Neural progenitor cell (in vitro differentiated cells): Measurements from ENCODE around the gene ERBB4. TPM values are rescaled to one million over a fixed set of nuclear protein-coding genes. Genes with fewer than 3 reads are reported as not detected.

Experiments
- DNase-seq: peaks from one replicate; pipeline ENCODE4 v3.0.0-alpha.2; 2016; ENCODE audit warnings: low spot score
- H2AFZ ChIP-seq: fragments of 200-600 bp; sonication (generic); replicated peaks from 2 replicates; pipeline ENCODE4 v1.6.1; 2016; ENCODE audit warnings: antibody characterized with exemption
- H3F3A ChIP-seq: fragments of 200-600 bp; sonication (generic); 2 replicates; pipeline ENCODE4 v1.6.1; 2016; ENCODE audit warnings: antibody characterized with exemption, low read depth
- H3K27ac ChIP-seq: fragments of 200-600 bp; sonication (generic); 2 replicates; pipeline ENCODE4 v1.5.1; 2016; ENCODE audit warnings: mild to moderate bottlenecking
- H3K27me3 ChIP-seq: fragments of 200-600 bp; sonication (generic); 2 replicates; pipeline ENCODE4 v1.6.1; 2016; ENCODE audit warnings: mild to moderate bottlenecking, moderate library complexity
- H3K36me3 ChIP-seq: fragments of 200-600 bp; sonication (generic); 2 replicates; pipeline ENCODE4 v1.5.1; 2016
- H3K4me1 ChIP-seq: fragments of 200-600 bp; sonication (generic); 2 replicates; pipeline ENCODE4 v1.6.1; 2016; ENCODE audit warnings: mixed run types
- H3K4me2 ChIP-seq: fragments of 200-600 bp; sonication (generic); 2 replicates; pipeline ENCODE4 v1.6.1; 2016
- H3K4me3 ChIP-seq: fragments of 200-600 bp; sonication (generic); 2 replicates; pipeline ENCODE4 v1.5.1; 2016
- H3K79me2 ChIP-seq: fragments of 200-600 bp; sonication (generic); 2 replicates; pipeline ENCODE4 v1.6.1; 2016; ENCODE audit warnings: low read depth
- H3K9ac ChIP-seq: fragments of 200-600 bp; sonication (generic); 2 replicates; pipeline ENCODE4 v1.6.1; 2016
- H3K9me3 ChIP-seq: fragments of 200-600 bp; sonication (generic); 2 replicates; pipeline ENCODE4 v1.5.1; 2016; ENCODE audit warnings: low read depth
- H4K20me1 ChIP-seq: fragments of 200-600 bp; sonication (generic); 2 replicates; pipeline ENCODE4 v1.6.1; 2016; ENCODE audit warnings: low read depth
- H3K27ac Mint-ChIP-seq: 3 replicates; pipeline ENCODE4 v1.8.0; 2021; ENCODE audit warnings: mixed read lengths
- H3K27me3 Mint-ChIP-seq: 2 replicates; pipeline ENCODE4 v1.8.0; 2022; ENCODE audit warnings: low read depth, mild to moderate bottlenecking, inconsistent platforms, moderate library complexity, mixed read lengths; ENCODE audit not compliant: insufficient read depth
- H3K36me3 Mint-ChIP-seq: 3 replicates; pipeline ENCODE4 v1.8.0; 2021; ENCODE audit warnings: mixed read lengths
- H3K4me1 Mint-ChIP-seq: 3 replicates; pipeline ENCODE4 v1.8.0; 2021; ENCODE audit warnings: mixed read lengths
- H3K4me3 Mint-ChIP-seq: 3 replicates; pipeline ENCODE4 v1.8.0; 2021; ENCODE audit warnings: mild to moderate bottlenecking, moderate library complexity, mixed read lengths
- H3K9me3 Mint-ChIP-seq: 3 replicates; pipeline ENCODE4 v1.8.0; 2020; ENCODE audit warnings: mixed read lengths
- EZH2 ChIP-seq: fragments of 200-600 bp; sonication (generic); IDR thresholded peaks from 2 replicates; pipeline ENCODE4 v1.6.1; 2017; ENCODE audit warnings: antibody characterized with exemption, mild to moderate bottlenecking, moderate library complexity
- EZH2phosphoT487 ChIP-seq: fragments of 200-600 bp; sonication (generic); IDR thresholded peaks from 2 replicates; pipeline ENCODE4 v1.6.1; 2017; ENCODE audit warnings: antibody characterized with exemption
- total RNA-seq: library from RNA; depleted of rRNA; stranded (reverse); fragments of >200 nt; gene quantifications from 2 replicates; pipeline ENCODE4 v1.2.3, GENCODE V29; 2015; ENCODE audit warnings: low replicate concordance
- TF ChIP-seq, protein P1 (sequence below): fragments of 200-600 bp; sonication (generic); IDR thresholded peaks from 2 replicates; pipeline ENCODE4 v1.5.1; 2017; ENCODE audit warnings: antibody characterized with exemption, mild to moderate bottlenecking

Gene ERBB4
- total RNA-seq, 1 donor from 2014 or later = 1.5 TPM

DNA sequence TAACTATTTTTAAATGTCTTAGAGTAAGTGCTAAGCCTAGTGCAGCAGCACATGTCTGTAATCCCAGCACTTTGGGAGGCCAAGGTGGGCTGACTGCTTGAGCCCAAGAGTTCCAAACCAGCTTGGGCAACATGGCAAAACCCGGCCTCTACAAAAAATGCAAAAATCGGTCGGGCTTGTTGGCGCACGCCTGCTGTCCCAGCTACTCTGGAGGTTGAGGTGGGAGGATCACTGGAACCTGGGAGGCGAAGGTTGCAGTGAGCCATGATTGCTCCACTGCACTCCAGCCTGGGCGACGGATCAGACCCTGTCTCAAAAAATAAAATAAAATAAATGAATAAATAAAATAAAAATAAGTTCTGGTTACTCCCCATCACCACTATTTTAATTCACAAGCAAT is 783.4 kb downstream of the ERBB4 start:
- peaks cover 7% of the 10 kb centered on the region for H3K4me1 Mint-ChIP-seq
- H3K4me1 ChIP-seq = no peaks in the 10 kb centered on the region
- no peak overlapping the region for H3K27ac Mint-ChIP-seq
- no peak overlapping the region for H3K4me2 ChIP-seq
- H3K36me3 ChIP-seq = no peaks in the 10 kb centered on the region
- H3K4me3 ChIP-seq = no peak overlapping the region
- H3K9ac ChIP-seq = no peak overlapping the region
- no peaks in the 10 kb centered on the region for H3K27me3 ChIP-seq
- H3K36me3 Mint-ChIP-seq = peaks cover 10% of the 10 kb centered on the region
- no peak for DNase-seq
- H3K9me3 ChIP-seq = no peaks in the 10 kb centered on the region
- no peaks in the 10 kb centered on the region for H3F3A ChIP-seq
- H2AFZ ChIP-seq = no peak overlapping the region
- no peak overlapping the region for H3K27ac ChIP-seq
- H3K4me3 Mint-ChIP-seq = no peak overlapping the region
- H4K20me1 ChIP-seq = no peaks in the 10 kb centered on the region
- TF ChIP-seq, protein P1, sequence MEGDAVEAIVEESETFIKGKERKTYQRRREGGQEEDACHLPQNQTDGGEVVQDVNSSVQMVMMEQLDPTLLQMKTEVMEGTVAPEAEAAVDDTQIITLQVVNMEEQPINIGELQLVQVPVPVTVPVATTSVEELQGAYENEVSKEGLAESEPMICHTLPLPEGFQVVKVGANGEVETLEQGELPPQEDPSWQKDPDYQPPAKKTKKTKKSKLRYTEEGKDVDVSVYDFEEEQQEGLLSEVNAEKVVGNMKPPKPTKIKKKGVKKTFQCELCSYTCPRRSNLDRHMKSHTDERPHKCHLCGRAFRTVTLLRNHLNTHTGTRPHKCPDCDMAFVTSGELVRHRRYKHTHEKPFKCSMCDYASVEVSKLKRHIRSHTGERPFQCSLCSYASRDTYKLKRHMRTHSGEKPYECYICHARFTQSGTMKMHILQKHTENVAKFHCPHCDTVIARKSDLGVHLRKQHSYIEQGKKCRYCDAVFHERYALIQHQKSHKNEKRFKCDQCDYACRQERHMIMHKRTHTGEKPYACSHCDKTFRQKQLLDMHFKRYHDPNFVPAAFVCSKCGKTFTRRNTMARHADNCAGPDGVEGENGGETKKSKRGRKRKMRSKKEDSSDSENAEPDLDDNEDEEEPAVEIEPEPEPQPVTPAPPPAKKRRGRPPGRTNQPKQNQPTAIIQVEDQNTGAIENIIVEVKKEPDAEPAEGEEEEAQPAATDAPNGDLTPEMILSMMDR = no peak
- no peak for TF ChIP-seq EZH2phosphoT487
- TF ChIP-seq EZH2 = no peak
- H3K9me3 Mint-ChIP-seq = peaks cover 3% of the 10 kb centered on the region
- H3K79me2 ChIP-seq = no peaks in the 10 kb centered on the region
- peaks cover 2% of the 10 kb centered on the region for H3K27me3 Mint-ChIP-seq

DNA sequence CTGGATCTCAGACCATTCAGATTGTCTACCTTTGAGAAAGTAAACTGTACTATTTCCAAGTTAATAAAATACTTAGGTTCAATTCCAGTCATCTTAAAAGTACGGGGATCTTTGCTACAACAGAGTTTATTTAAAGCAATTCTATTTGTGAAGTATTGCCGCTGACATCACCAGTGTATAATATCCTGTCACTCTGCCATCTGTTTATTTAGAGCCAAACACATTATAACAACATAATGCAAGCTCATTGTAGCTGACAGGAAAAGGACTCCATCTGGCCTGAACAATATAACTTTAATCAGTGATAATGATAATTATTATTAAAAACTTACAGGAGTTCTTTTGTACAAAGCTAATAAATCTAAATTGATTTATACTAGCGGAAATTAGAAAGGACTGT is 786.8 kb downstream of the ERBB4 start:
- no peak overlapping the region for H3K4me3 Mint-ChIP-seq
- H3K27ac Mint-ChIP-seq = no peak overlapping the region
- Histone ChIP-seq H3K9ac (no peak overlapping the region), H3K4me1 (no peaks in the 10 kb centered on the region), H3K36me3 (no peaks in the 10 kb centered on the region), H4K20me1 (no peaks in the 10 kb centered on the region), H2AFZ (peak overlapping the region; percentile 65), H3F3A (no peaks in the 10 kb centered on the region), H3K9me3 (no peaks in the 10 kb centered on the region), H3K27me3 (no peaks in the 10 kb centered on the region), H3K27ac (no peak overlapping the region), H3K4me2 (no peak overlapping the region), H3K79me2 (no peaks in the 10 kb centered on the region), H3K4me3 (no peak overlapping the region)
- H3K36me3 Mint-ChIP-seq = peaks cover 22% of the 10 kb centered on the region
- peaks cover 3% of the 10 kb centered on the region for H3K9me3 Mint-ChIP-seq
- peaks cover 8% of the 10 kb centered on the region for H3K4me1 Mint-ChIP-seq
- TF ChIP-seq, protein P1 = no peak
- TF ChIP-seq EZH2phosphoT487 (no peak), EZH2 (no peak)
- no peak for DNase-seq
- peaks cover 4% of the 10 kb centered on the region for H3K27me3 Mint-ChIP-seq

DNA sequence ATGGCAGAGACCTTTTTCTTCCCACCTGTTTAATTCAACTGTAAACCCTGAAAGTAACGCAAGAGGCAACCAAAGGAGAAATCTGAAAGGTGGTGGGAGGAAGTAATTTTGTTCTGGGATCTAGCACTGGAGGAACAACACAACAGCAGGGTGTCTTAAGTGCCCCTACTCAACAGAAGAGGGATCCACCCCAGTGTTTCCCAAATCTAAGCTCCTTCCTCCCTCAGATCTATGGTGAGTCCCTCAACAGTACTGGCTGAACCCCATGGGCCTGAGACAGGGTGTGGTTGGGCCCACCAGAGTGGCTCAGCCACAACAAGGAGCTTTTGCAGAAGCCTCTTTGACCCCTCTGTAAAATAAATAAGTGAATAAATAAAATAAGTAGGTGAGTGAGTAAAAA is 790.3 kb downstream of the ERBB4 start:
- H3K27me3 ChIP-seq = no peaks in the 10 kb centered on the region
- H3K4me1 ChIP-seq = peaks cover 19% of the 10 kb centered on the region
- peaks cover 27% of the 10 kb centered on the region for H3K4me1 Mint-ChIP-seq
- H2AFZ ChIP-seq = no peak overlapping the region
- no peak for DNase-seq
- peaks cover 17% of the 10 kb centered on the region for H3K36me3 Mint-ChIP-seq
- TF ChIP-seq EZH2phosphoT487 (no peak), EZH2 (no peak)
- TF ChIP-seq, protein P1 = no peak
- H3K9ac ChIP-seq = no peak overlapping the region
- no peak overlapping the region for H3K4me2 ChIP-seq
- H4K20me1 ChIP-seq = no peaks in the 10 kb centered on the region
- H3K27ac ChIP-seq = no peak overlapping the region
- H3K27ac Mint-ChIP-seq = no peak overlapping the region
- H3K4me3 Mint-ChIP-seq = no peak overlapping the region
- H3F3A ChIP-seq = peaks cover 19% of the 10 kb centered on the region
- H3K79me2 ChIP-seq = no peaks in the 10 kb centered on the region
- H3K9me3 ChIP-seq = no peaks in the 10 kb centered on the region
- no peaks in the 10 kb centered on the region for H3K9me3 Mint-ChIP-seq
- H3K27me3 Mint-ChIP-seq = peaks cover 3% of the 10 kb centered on the region
- no peaks in the 10 kb centered on the region for H3K36me3 ChIP-seq
- H3K4me3 ChIP-seq = no peak overlapping the region
